ENCODE measurements around the gene STRBP. TPM values are rescaled to one million over a fixed set of nuclear protein-coding genes. Genes with fewer than 3 reads are reported as not detected.

The STRBP gene
- total RNA-seq (2014; rRNA removed; shearing (Covaris generic)) (0.51 and 2.5 TPM in 2 replicates), polyA plus RNA-seq (2016; fragmentation: Nextera tagmentation; extraction: Ambion mirVana) (1.1 and 1.4 TPM in 2 replicates)

DNA sequence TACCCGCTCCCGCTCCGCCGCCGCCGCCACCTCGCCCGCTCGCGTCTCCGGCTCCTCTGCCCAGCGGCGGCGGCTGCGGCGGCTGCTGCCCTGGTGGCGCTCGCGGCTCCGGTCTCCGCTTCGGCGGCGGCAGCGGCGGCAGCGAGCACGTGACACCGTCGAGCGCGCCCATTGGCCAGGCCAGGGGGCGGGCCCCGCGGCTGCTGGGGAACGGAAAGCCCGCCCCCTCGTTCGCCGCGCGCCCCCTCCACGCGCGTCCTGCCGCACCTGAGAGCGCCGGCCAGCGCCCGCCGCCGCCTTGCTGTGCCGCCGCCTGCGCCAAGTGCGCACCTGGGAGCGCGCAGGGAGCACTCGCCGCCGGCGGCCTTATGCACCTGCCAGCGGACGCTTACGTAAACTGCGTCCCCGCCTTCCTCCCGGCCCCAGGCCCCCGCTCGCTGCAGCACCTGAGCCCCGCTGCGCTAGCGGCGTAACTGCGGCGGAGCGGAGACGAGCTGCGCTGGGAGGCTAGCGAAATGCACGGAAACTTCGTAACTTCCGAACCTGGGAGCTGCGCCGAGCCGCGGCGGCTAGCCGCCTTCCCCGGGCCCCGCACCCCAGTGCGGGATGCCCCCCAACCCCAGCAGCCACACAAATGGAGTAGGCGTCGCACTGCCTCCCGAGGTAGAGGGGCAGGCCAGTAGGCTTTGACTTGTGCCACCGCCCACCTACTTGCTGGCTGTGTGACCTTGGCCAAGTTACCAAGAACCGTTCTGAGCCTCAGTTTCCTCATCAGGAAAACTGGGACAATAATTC is at the start of gene STRBP:
STRBP (minus strand) TSS at position 122 of the 795 bp plus-strand sequence. CDS start 84,452 bp downstream, outside the sequence.
- 0 to 3% methylated on average over 48 to 62 of the region's 97 CpGs for WGBS, 2 experiments (ENCODE audit: low coverage in 1 of 2, low lambda C conversion rate in 2 of 2, missing lambda C conversion rate in 2 of 2)
- Histone ChIP-seq H3K4me3 (peak within 1 kb of the TSS; percentile 91), H3K4me1 (ENCODE audit: insufficient read depth) (no peaks in the 10 kb centered on the region), H3K36me3 (ENCODE audit: low read depth) (no peaks in the 10 kb centered on the region), H3K79me2 (ENCODE audit: insufficient read depth) (no peaks in the 10 kb centered on the region), H3F3A (ENCODE audit: insufficient read depth) (no peaks in the 10 kb centered on the region), H4K20me1 (ENCODE audit: insufficient read depth) (no peaks in the 10 kb centered on the region), H3K4me2 (ENCODE audit: unreplicated experiment) (peak within 1 kb of the TSS; percentile 89), H3K9me2 (ENCODE audit: insufficient read depth) (no peaks in the 10 kb centered on the region), H3K27me3 (replicated peaks; ENCODE audit: insufficient read depth) (peaks cover 22% of the 10 kb centered on the region), H3K27ac (no peak within 1 kb of the TSS), H3K9me3 (ENCODE audit: low read depth) (no peaks in the 10 kb centered on the region), H2AFZ (peak within 1 kb of the TSS; percentile 97), H3K9ac (peak within 1 kb of the TSS; percentile 62)
- in situ Hi-C loops (cut with MboI): no loop called here
- peak; percentile 94 for DNase-seq
- TF ChIP-seq EZH2phosphoT487 (IDR thresholded peaks at IDR 0.05; ENCODE audit: insufficient read depth, low read depth) (no peak), EZH2 (IDR thresholded peaks at IDR 0.05; ENCODE audit: insufficient read depth, poor library complexity, severe bottlenecking) (no peak)

DNA sequence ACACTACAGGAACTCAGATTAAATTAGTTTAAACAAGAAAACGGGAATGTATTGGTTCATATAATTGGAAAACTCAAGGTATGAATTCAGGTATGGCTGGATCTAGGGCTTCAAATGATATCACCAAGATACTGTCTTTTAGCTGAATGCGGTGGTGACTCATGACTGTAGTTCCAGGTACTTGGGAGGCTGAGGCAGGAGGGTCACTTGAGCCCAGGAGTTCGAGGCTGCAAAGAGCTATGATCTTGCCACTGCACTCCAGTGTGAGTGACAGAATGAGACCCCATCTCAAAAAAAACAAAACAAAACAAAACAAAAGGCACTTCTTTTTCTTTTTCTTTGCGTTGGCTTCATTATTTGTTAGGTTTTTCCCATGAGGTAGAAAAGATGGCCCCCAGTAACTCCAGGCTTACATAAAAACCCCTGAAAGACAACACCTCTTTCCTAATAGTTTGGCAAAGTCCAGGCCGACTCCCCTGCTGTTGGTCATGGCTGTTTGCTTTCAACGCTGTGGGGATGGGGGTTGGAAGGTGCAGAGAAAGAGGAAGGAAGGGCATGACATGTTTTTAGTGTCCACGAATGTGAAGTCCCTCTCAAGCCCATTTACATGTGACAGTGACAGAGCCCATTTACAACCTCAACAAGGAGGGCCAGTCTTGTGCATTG is 47.8 kb upstream of the STRBP start:
- no peaks in the 10 kb centered on the region for H3F3A ChIP-seq (ENCODE audit: insufficient read depth)
- no peak overlapping the region for H2AFZ ChIP-seq
- no peaks in the 10 kb centered on the region for H3K79me2 ChIP-seq (ENCODE audit: insufficient read depth)
- in situ Hi-C loops (cut with MboI): no loop called here
- no peak for DNase-seq
- H3K4me1 ChIP-seq (ENCODE audit: insufficient read depth): no peaks in the 10 kb centered on the region
- no peak overlapping the region for H3K27ac ChIP-seq
- H3K36me3 ChIP-seq (ENCODE audit: low read depth): no peaks in the 10 kb centered on the region
- WGBS, 2 experiments (ENCODE audit: low coverage in 1 of 2, low lambda C conversion rate in 2 of 2, missing lambda C conversion rate in 2 of 2): 47 to 51% methylated on average over 7 of the region's 7 CpGs
- H3K27me3 ChIP-seq (replicated peaks; ENCODE audit: insufficient read depth): peaks cover 18% of the 10 kb centered on the region; the same call in 1 of the 2 replicates
- no peaks in the 10 kb centered on the region for H3K9me2 ChIP-seq (ENCODE audit: insufficient read depth)
- no peak overlapping the region for H3K4me3 ChIP-seq
- H4K20me1 ChIP-seq (ENCODE audit: insufficient read depth): no peaks in the 10 kb centered on the region
- H3K4me2 ChIP-seq (ENCODE audit: unreplicated experiment): no peak overlapping the region
- no peak overlapping the region for H3K9ac ChIP-seq
- TF ChIP-seq EZH2phosphoT487 (IDR thresholded peaks at IDR 0.05; ENCODE audit: insufficient read depth, low read depth) (no peak), EZH2 (IDR thresholded peaks at IDR 0.05; ENCODE audit: insufficient read depth, poor library complexity, severe bottlenecking) (no peak)
- no peaks in the 10 kb centered on the region for H3K9me3 ChIP-seq (ENCODE audit: low read depth)

DNA sequence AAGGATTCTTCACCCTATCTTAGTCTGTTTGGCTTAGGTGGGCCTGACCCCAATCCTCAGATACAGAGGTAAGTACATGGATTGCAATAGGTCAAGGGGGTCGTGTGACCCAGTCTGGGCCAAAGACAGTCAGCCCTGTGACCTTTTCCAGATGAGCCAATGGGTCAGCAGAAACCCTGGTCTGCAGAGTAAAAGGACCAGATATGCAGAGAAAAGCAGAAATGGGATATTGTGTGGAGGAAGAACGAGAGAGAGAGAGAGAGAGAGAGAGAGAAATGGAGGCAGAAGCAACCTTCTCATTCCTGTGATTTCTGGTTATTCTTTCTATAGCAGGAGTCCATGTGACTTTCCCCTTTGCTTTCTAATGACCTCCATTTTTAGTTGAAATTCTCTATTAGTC is 47.2 kb upstream of the STRBP start:
- no peaks in the 10 kb centered on the region for H3K79me2 ChIP-seq (ENCODE audit: insufficient read depth)
- no peaks in the 10 kb centered on the region for H4K20me1 ChIP-seq (ENCODE audit: insufficient read depth)
- H3K27me3 ChIP-seq (replicated peaks; ENCODE audit: insufficient read depth): peaks cover 14% of the 10 kb centered on the region; the same call in 1 of the 2 replicates
- H3K4me2 ChIP-seq (ENCODE audit: unreplicated experiment): no peak overlapping the region
- no peak overlapping the region for H3K9ac ChIP-seq
- H3F3A ChIP-seq (ENCODE audit: insufficient read depth): no peaks in the 10 kb centered on the region
- no peak overlapping the region for H3K27ac ChIP-seq
- H3K36me3 ChIP-seq (ENCODE audit: low read depth): no peaks in the 10 kb centered on the region
- 31 to 50% methylated on average over 1 to 2 of the region's 2 CpGs for WGBS, 2 experiments (ENCODE audit: low coverage in 1 of 2, low lambda C conversion rate in 2 of 2, missing lambda C conversion rate in 2 of 2)
- H3K4me1 ChIP-seq (ENCODE audit: insufficient read depth): no peaks in the 10 kb centered on the region
- TF ChIP-seq EZH2 (IDR thresholded peaks at IDR 0.05; ENCODE audit: insufficient read depth, poor library complexity, severe bottlenecking) (no peak), EZH2phosphoT487 (IDR thresholded peaks at IDR 0.05; ENCODE audit: insufficient read depth, low read depth) (no peak)
- in situ Hi-C loops (cut with MboI): no loop called here
- no peak overlapping the region for H3K4me3 ChIP-seq
- H3K9me2 ChIP-seq (ENCODE audit: insufficient read depth): no peaks in the 10 kb centered on the region
- DNase-seq: no peak
- no peak overlapping the region for H2AFZ ChIP-seq
- H3K9me3 ChIP-seq (ENCODE audit: low read depth): no peaks in the 10 kb centered on the region

DNA sequence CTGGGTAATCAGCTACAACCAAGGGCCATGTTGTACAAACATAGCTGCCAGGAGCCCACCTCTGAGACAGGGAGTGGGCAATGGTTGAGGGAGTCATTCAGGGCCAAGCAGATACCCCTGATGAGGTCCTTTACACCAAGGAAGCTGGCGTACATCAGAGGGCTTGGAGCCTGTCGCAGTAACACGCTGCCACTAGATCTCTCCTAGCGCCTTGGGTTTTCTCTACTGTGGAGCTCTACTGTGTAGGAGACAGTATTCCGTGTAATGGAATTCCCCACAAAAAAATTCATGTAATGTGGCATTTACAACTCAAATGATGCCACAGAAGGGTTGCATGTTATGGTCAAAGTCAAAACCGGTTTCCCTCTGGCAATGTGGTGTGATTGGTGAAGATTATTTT is 46.2 kb upstream of the STRBP start:
- no peaks in the 10 kb centered on the region for H3F3A ChIP-seq (ENCODE audit: insufficient read depth)
- TF ChIP-seq EZH2 (IDR thresholded peaks at IDR 0.05; ENCODE audit: insufficient read depth, poor library complexity, severe bottlenecking) (no peak), EZH2phosphoT487 (IDR thresholded peaks at IDR 0.05; ENCODE audit: insufficient read depth, low read depth) (no peak)
- 72 to 82% methylated on average over 6 of the region's 6 CpGs for WGBS, 2 experiments (ENCODE audit: low coverage in 1 of 2, low lambda C conversion rate in 2 of 2, missing lambda C conversion rate in 2 of 2)

More for the DNA sequence above, 46.2 kb upstream of the STRBP start:
- Histone ChIP-seq H3K4me2 (ENCODE audit: unreplicated experiment) (no peak overlapping the region), H3K36me3 (ENCODE audit: low read depth) (no peaks in the 10 kb centered on the region), H3K9me3 (ENCODE audit: low read depth) (no peaks in the 10 kb centered on the region), H3K4me3 (no peak overlapping the region), H3K4me1 (ENCODE audit: insufficient read depth) (no peaks in the 10 kb centered on the region), H3K27ac (no peak overlapping the region), H2AFZ (no peak overlapping the region), H3K79me2 (ENCODE audit: insufficient read depth) (no peaks in the 10 kb centered on the region), H3K9ac (no peak overlapping the region), H3K27me3 (replicated peaks; ENCODE audit: insufficient read depth) (peaks cover 4% of the 10 kb centered on the region; the same call in 1 of the 2 replicates), H3K9me2 (ENCODE audit: insufficient read depth) (no peaks in the 10 kb centered on the region), H4K20me1 (ENCODE audit: insufficient read depth) (no peaks in the 10 kb centered on the region)
- in situ Hi-C loops (cut with MboI): no loop called here
- DNase-seq: no peak
